Astrocyte (in vitro differentiated cells and primary cell): ENCODE results near the gene RNF223.

Experiments used
- CTCF ChIP-seq: IDR thresholded peaks from 2 replicates; pipeline ENCODE4 v1.5.1; 2011; ENCODE audit warnings: low read depth, mild to moderate bottlenecking, inconsistent platforms, low read length, moderate library complexity; ENCODE audit not compliant: insufficient read depth
- EZH2 ChIP-seq: IDR thresholded peaks from 2 replicates; pipeline ENCODE4 v1.6.1; 2012; ENCODE audit warnings: mild to moderate bottlenecking, low read length, inconsistent platforms; ENCODE audit not compliant: insufficient read depth

- no peak for TF ChIP-seq CTCF
- no peak for TF ChIP-seq EZH2
These were observed 26.1 kb downstream of the RNF223 start for GRCh38 chr1:1047963-1048362.
